Prostate gland (tissue), 2 donors: ENCODE results near the gene OR10A2.

Experiments used
- POLR2AphosphoS5 ChIP-seq: sonication (generic); formaldehyde crosslinking; IDR thresholded peaks from one replicate; pipeline ENCODE4 v1.6.1; 2017; ENCODE audit warnings: antibody characterized with exemption
- TF ChIP-seq, protein P1 (sequence below), 4 experiments: fragments of 200-600 bp in 2 of 4; fragments of 450-650 bp in 2 of 4; sonication (generic) in 2 of 4; IDR thresholded peaks; 1 replicate in 3 of 4; 2 replicates in 1 of 4; pipeline ENCODE4 v1.5.1; 2016 to 2019; ENCODE audit warnings: antibody characterized with exemption in 4 of 4, mild to moderate bottlenecking in 2 of 4, moderate library complexity in 2 of 4

DNA sequence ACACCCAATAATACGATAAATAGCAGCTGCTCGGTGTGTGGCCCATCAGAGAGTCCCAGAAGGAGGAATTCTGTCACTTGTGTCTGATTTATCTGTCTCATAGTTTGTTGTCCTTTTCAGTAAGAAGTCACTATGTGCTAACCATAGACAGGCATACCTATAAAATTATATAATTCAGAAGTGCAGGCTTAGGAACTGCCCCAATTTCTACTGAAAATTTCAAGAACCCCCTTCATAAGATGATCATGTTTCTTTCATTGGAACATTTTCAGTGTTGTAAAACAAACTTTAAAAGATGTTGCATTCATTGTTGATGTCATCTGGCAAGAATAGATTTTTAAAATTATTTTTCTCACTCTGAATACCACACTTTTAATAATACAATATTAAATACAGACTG lies 29.5 kb downstream of the OR10A2 start, which contains the start of gene OR2D2:
- TF ChIP-seq, protein P1, sequence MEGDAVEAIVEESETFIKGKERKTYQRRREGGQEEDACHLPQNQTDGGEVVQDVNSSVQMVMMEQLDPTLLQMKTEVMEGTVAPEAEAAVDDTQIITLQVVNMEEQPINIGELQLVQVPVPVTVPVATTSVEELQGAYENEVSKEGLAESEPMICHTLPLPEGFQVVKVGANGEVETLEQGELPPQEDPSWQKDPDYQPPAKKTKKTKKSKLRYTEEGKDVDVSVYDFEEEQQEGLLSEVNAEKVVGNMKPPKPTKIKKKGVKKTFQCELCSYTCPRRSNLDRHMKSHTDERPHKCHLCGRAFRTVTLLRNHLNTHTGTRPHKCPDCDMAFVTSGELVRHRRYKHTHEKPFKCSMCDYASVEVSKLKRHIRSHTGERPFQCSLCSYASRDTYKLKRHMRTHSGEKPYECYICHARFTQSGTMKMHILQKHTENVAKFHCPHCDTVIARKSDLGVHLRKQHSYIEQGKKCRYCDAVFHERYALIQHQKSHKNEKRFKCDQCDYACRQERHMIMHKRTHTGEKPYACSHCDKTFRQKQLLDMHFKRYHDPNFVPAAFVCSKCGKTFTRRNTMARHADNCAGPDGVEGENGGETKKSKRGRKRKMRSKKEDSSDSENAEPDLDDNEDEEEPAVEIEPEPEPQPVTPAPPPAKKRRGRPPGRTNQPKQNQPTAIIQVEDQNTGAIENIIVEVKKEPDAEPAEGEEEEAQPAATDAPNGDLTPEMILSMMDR (IDR thresholded peaks at IDR 0.05) = no peak
- no peak for TF ChIP-seq POLR2AphosphoS5
